IPS-20b (cell line): ENCODE measurements around the gene PPP2R2D.

Experiments used
- H3K27ac ChIP-seq: one replicate; pipeline ENCODE4 v1.5.1; 2013; ENCODE audit warnings: low read length
- H3K27me3 ChIP-seq: 2 replicates; pipeline ENCODE4 v1.6.1; 2013; ENCODE audit warnings: mild to moderate bottlenecking, low read length, inconsistent platforms; ENCODE audit not compliant: insufficient read depth
- H3K36me3 ChIP-seq: 2 replicates; pipeline ENCODE4 v1.6.1; 2013; ENCODE audit warnings: low read depth, mild to moderate bottlenecking, inconsistent platforms, low read length, moderate library complexity; ENCODE audit not compliant: insufficient read depth
- H3K4me1 ChIP-seq: 2 replicates; pipeline ENCODE4 v1.6.1; 2013; ENCODE audit warnings: mild to moderate bottlenecking, control low read depth, inconsistent platforms, low read length, moderate library complexity; ENCODE audit not compliant: insufficient read depth
- H3K4me3 ChIP-seq: 2 replicates; pipeline ENCODE4 v1.5.1; 2013; ENCODE audit warnings: mild to moderate bottlenecking, low read length, inconsistent platforms
- H3K9ac ChIP-seq: 2 replicates; pipeline ENCODE4 v1.6.1; 2013; ENCODE audit warnings: low read depth, mild to moderate bottlenecking, inconsistent platforms, low read length, moderate library complexity
- H3K9me3 ChIP-seq: 2 replicates; pipeline ENCODE4 v1.6.1; 2013; ENCODE audit warnings: mild to moderate bottlenecking, low read depth, low read length, inconsistent platforms; ENCODE audit not compliant: insufficient read depth

Gene PPP2R2D

DNA sequence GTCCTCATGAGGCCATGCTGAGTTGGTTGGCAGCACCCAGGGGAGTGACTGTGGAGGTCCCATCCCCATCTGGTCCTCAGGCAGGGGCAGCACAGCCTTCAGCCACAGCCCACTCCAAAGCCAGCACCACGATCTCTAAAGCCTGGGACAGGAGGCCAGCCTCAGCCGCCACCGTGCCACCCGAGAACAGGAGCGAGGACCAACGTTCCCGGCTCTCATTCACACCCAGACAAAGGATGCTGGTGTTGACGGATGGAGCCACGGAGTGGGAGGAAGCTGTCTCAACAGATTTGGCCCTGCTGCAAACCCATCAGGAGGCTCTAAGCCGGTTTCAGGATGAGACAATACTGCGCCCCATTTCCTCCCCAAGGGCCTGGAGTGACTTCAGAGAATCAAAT is 42.7 kb upstream of the PPP2R2D start:
- H3K27ac ChIP-seq = no peak overlapping the region
- H3K4me3 ChIP-seq = no peak overlapping the region
- no peaks in the 10 kb centered on the region for H3K36me3 ChIP-seq
- no peaks in the 10 kb centered on the region for H3K9me3 ChIP-seq
- no peaks in the 10 kb centered on the region for H3K27me3 ChIP-seq
- no peak overlapping the region for H3K9ac ChIP-seq
- no peaks in the 10 kb centered on the region for H3K4me1 ChIP-seq

GRCh38 chr10:131858583-131859340 is 42.0 kb upstream of the PPP2R2D start:
- H3K4me1 ChIP-seq = no peaks in the 10 kb centered on the region
- no peaks in the 10 kb centered on the region for H3K9me3 ChIP-seq
- no peak overlapping the region for H3K4me3 ChIP-seq
- no peaks in the 10 kb centered on the region for H3K36me3 ChIP-seq
- no peaks in the 10 kb centered on the region for H3K27me3 ChIP-seq
- no peak overlapping the region for H3K27ac ChIP-seq
- no peak overlapping the region for H3K9ac ChIP-seq

- no peaks in the 10 kb centered on the region for H3K36me3 ChIP-seq
- H3K9me3 ChIP-seq = no peaks in the 10 kb centered on the region
- no peaks in the 10 kb centered on the region for H3K27me3 ChIP-seq
Measured at GRCh38 chr10:131859341-131860020, 41.3 kb upstream of the PPP2R2D start.

GRCh38 chr10:131860311-131860710 is 40.5 kb upstream of the PPP2R2D start:
- no peaks in the 10 kb centered on the region for H3K9me3 ChIP-seq
- H3K27me3 ChIP-seq = no peaks in the 10 kb centered on the region
- no peaks in the 10 kb centered on the region for H3K4me1 ChIP-seq
- H3K4me3 ChIP-seq = no peak overlapping the region
- no peak overlapping the region for H3K27ac ChIP-seq
- H3K9ac ChIP-seq = no peak overlapping the region
- H3K36me3 ChIP-seq = no peaks in the 10 kb centered on the region

More at GRCh38 chr10:131859341-131860020, 41.3 kb upstream of the PPP2R2D start:
- Histone ChIP-seq H3K4me3 (no peak overlapping the region), H3K4me1 (no peaks in the 10 kb centered on the region), H3K9ac (no peak overlapping the region), H3K27ac (no peak overlapping the region)

DNA sequence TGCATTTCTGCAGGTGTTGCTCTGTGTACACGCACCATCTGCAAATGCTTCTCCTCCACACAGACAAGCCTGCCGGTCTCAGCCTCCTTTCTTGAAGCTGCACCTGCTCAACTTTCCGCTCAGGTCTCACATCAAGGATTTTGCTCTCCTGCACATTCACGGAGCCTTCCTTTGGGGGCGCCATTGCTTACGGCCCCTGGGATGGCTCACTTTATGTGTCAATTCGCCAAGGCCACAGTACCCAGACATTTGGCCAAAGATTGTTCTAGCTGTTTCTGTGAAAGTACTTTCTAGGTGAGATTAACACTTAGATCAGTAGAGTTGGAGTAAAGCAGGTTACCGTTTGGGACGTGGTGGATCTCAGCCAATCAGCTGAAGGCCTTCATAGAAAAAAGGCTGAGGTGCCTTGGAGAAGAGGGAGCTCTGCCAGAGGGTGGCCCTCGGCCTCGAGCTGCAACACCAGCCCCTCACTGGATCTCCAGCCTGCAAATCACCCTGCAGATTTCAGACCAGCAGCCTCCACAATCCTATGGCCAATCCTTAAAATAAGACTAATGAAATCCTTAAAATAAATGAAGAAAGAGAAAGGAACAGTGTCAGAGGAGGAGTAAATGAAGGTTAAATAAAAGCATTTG is 39.9 kb upstream of the PPP2R2D start:
- H3K9ac ChIP-seq = no peak overlapping the region
- no peak overlapping the region for H3K4me3 ChIP-seq
- H3K36me3 ChIP-seq = no peaks in the 10 kb centered on the region
- no peaks in the 10 kb centered on the region for H3K27me3 ChIP-seq
- H3K27ac ChIP-seq = no peak overlapping the region
- no peaks in the 10 kb centered on the region for H3K9me3 ChIP-seq
- H3K4me1 ChIP-seq = no peaks in the 10 kb centered on the region

DNA sequence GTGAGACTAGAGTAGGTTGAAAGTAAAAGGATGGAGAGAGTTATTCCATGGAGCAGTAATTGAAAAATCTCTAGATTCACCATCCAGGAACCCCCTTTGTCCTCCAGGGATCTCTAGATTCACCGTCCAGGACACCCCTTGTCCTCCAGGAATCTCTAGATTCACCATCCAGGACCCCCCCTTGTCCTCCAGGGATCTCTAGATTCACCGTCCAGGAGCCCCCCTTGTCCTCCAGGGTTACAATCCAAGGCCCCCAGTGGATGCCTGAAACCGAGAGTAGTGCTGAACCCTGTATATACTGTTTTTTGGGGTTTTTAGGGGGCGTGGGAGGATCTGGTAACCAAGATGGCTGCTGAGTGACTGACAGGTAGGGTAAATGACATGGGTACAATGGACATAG is 38.3 kb upstream of the PPP2R2D start:
- Histone ChIP-seq H3K4me3 (no peak overlapping the region), H3K9me3 (no peaks in the 10 kb centered on the region), H3K9ac (no peak overlapping the region), H3K27me3 (no peaks in the 10 kb centered on the region), H3K27ac (no peak overlapping the region), H3K4me1 (no peaks in the 10 kb centered on the region), H3K36me3 (no peaks in the 10 kb centered on the region)

GRCh38 chr10:131865223-131865917 is 35.4 kb upstream of the PPP2R2D start:
- H3K27ac ChIP-seq = no peak overlapping the region
- peaks cover 6% of the 10 kb centered on the region; the same call in 1 of the 2 replicates for H3K9me3 ChIP-seq
- no peaks in the 10 kb centered on the region for H3K36me3 ChIP-seq
- no peak overlapping the region for H3K9ac ChIP-seq
- no peaks in the 10 kb centered on the region for H3K4me1 ChIP-seq
- H3K27me3 ChIP-seq = no peaks in the 10 kb centered on the region
- no peak overlapping the region for H3K4me3 ChIP-seq

DNA sequence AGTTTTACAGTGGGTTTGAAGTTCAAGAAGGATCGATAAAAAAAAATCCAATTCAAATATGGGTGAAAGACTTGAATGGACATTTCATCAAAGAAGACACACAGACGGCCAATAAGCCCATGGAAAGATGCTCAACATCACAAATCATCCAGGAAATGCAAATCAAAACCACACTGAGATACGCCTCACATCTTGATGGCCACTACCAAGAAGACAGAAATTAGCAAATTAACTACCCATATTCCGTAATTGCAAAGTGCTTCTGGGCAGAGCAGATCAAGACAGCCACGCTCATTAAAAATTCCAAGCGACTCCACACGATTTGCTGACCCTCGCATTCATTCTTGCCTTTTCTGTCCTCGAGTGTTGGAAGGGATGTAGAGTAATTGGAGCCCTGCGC is 34.1 kb upstream of the PPP2R2D start:
- Histone ChIP-seq H3K4me3 (no peak overlapping the region), H3K9ac (no peak overlapping the region), H3K27me3 (no peaks in the 10 kb centered on the region), H3K4me1 (no peaks in the 10 kb centered on the region), H3K27ac (no peak overlapping the region), H3K9me3 (peaks cover 6% of the 10 kb centered on the region; the same call in 1 of the 2 replicates), H3K36me3 (no peaks in the 10 kb centered on the region)

DNA sequence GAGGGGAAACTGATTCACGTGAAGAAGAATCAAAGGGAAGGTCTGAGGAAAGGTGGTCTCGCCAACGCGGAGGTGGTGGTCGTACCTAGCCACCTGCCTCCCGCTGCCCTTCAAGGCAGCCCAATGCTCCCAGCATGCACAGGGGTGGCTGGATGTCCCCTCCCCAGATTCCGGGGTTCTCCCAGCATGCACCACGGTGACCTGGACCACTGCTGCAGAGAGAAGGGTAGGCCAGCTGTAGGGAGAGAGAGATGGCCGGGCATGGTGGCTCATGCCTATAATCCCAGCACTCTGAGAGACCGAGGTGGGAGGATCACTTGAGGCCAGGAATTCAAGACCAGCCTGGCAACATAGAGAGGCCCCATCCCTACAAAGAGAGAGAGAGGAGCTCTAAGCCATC is 32.4 kb upstream of the PPP2R2D start:
- Histone ChIP-seq H3K9ac (no peak overlapping the region), H3K27me3 (no peaks in the 10 kb centered on the region), H3K9me3 (peaks cover 6% of the 10 kb centered on the region; the same call in 1 of the 2 replicates), H3K4me3 (no peak overlapping the region), H3K4me1 (no peaks in the 10 kb centered on the region), H3K36me3 (no peaks in the 10 kb centered on the region), H3K27ac (no peak overlapping the region)

DNA sequence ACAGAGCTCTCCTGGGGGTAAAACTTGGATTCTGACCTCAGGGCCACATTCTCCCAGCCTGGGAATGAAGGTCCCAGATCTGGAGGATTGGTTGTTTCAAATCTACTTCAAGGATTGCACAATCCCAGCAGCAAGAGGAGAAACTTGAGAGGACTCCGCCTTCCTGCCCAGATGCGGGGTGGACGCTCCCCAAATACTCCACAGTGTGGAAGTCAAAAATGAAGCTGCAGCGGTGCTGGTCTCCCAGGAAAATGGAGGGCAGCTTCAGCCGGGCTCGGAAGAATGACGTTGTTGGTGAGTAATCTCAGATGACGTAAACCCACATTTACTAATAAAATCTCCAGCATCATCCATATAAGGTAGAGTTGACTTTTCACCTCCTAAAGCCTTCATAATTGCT is 31.5 kb upstream of the PPP2R2D start:
- Histone ChIP-seq H3K4me1 (no peaks in the 10 kb centered on the region), H3K9ac (no peak overlapping the region), H3K27ac (no peak overlapping the region), H3K27me3 (no peaks in the 10 kb centered on the region), H3K9me3 (peaks cover 6% of the 10 kb centered on the region; the same call in 1 of the 2 replicates), H3K36me3 (no peaks in the 10 kb centered on the region), H3K4me3 (no peak overlapping the region)

- H3K9me3 ChIP-seq = peaks cover 6% of the 10 kb centered on the region; the same call in 1 of the 2 replicates
- no peak overlapping the region for H3K4me3 ChIP-seq
- H3K4me1 ChIP-seq = no peaks in the 10 kb centered on the region; the same call in 1 of the 2 replicates
- no peaks in the 10 kb centered on the region for H3K36me3 ChIP-seq
- H3K9ac ChIP-seq = no peak overlapping the region
- no peaks in the 10 kb centered on the region for H3K27me3 ChIP-seq
- H3K27ac ChIP-seq = no peak overlapping the region
Measured at GRCh38 chr10:131870411-131870810, 30.4 kb upstream of the PPP2R2D start.
